Measurements from ENCODE around the gene NSUN6. TPM values are rescaled to one million over a fixed set of nuclear protein-coding genes. Genes with fewer than 3 reads are reported as not detected.

The NSUN6 gene
- total RNA-seq, 2 experiments from 2014 or later: 9.8 to 11.1 TPM

- H3K4me3 Mint-ChIP-seq: no peak overlapping the region
- no peak overlapping the region for H3K27ac Mint-ChIP-seq
- CTCF ChIA-PET: no interaction called here
Measured at GRCh38 chr10:18501198-18501597, 150.2 kb downstream of the NSUN6 start.

DNA sequence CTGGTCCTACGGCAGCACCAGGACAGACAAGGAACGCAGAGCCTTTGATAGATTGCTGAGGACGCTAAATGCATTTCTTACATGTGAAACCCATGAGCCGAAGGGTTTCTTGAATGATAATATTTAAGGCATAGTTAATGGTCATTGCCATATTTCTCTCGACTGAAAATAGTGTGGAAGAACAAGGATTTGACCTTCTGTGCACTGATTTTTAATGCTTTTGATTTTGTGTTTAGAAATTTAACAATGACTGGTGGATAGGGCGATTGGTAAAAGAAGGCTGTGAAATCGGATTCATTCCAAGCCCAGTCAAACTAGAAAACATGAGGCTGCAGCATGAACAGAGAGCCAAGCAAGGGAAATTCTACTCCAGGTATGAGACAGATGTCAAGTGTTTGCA is 150.8 kb downstream of the NSUN6 start:
- no peak overlapping the region for H3K4me3 Mint-ChIP-seq
- intact Hi-C loops (cut with micrococcal nuclease): no loop called here

More at GRCh38 chr10:18501198-18501597, 150.2 kb downstream of the NSUN6 start:
- intact Hi-C loops (cut with micrococcal nuclease): no loop called here
- Mint-ChIP-seq H3K9me3 (no peaks in the 10 kb centered on the region), H3K36me3 (ENCODE audit: low read depth) (no peaks in the 10 kb centered on the region), H3K4me1 (ENCODE audit: low read depth) (no peaks in the 10 kb centered on the region), H3K27me3 (ENCODE audit: low read depth) (peaks cover 14% of the 10 kb centered on the region)
- DNase-seq: no peak

DNA sequence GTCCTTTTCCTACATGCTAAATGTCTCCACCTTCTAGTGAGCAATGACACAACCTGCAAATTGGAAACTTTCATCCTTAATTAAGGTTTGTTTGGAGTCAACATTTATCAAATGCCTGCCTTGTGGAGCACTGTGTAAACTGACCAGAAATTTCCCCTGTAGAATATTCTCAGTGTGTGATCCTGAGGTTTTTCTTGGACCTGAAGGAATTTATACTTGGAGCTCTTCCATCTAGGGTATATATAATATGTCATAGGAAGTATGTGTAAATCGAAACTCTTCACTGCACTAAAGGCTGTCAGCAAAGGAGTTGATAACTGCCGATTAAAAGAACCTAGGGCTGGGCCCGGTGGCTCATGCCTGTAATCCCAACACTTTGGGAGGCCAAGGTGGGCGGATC is 152.4 kb downstream of the NSUN6 start:
- Mint-ChIP-seq H3K36me3 (ENCODE audit: low read depth) (no peaks in the 10 kb centered on the region), H3K27ac (no peak overlapping the region), H3K9me3 (no peaks in the 10 kb centered on the region), H3K4me1 (ENCODE audit: low read depth) (no peaks in the 10 kb centered on the region), H3K27me3 (ENCODE audit: low read depth) (peaks cover 12% of the 10 kb centered on the region), H3K4me3 (no peak overlapping the region)
- no peak for DNase-seq
- intact Hi-C loops (cut with micrococcal nuclease): no loop called here
- CTCF ChIA-PET: no interaction called here

More for the DNA sequence above, 150.8 kb downstream of the NSUN6 start:
- no peak for DNase-seq
- Mint-ChIP-seq H3K9me3 (no peaks in the 10 kb centered on the region), H3K4me1 (ENCODE audit: low read depth) (no peaks in the 10 kb centered on the region), H3K27me3 (ENCODE audit: low read depth) (peaks cover 14% of the 10 kb centered on the region), H3K27ac (no peak overlapping the region), H3K36me3 (ENCODE audit: low read depth) (no peaks in the 10 kb centered on the region)
- CTCF ChIA-PET: no interaction called here

DNA sequence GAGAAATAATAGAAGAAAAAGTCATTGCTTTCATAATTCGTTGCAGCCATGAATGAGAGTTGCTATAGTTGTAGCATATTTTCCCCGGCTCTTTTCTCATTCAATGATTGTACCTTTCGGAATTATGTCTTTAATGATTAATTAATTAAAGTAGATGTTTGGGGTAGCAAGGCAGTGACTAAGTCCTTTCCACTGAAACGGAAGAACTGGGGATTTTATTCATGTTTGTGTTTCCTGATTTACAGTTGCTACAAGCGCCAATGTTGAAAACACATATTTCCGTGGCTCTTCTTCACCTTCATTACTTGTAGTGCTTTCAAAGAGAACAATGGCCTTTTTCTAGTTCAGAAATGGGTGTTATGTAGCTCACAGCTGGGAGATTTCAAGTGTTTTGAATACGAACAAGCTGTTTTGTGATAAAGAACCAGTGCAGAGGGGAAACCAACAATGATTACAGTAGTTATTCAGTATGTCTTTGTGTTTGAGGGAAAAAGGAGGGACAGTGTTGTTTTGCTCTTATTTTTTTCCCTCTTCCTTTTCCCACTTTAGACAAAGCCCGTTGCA is 153.5 kb downstream of the NSUN6 start:
- Mint-ChIP-seq H3K27me3 (ENCODE audit: low read depth) (peaks cover 12% of the 10 kb centered on the region), H3K27ac (no peak overlapping the region), H3K9me3 (no peaks in the 10 kb centered on the region), H3K36me3 (ENCODE audit: low read depth) (no peaks in the 10 kb centered on the region), H3K4me3 (no peak overlapping the region), H3K4me1 (ENCODE audit: low read depth) (no peaks in the 10 kb centered on the region)
- intact Hi-C loops (cut with micrococcal nuclease): no loop called here
- DNase-seq: no peak
- CTCF ChIA-PET: no interaction called here

Other genes starting within 250 kb of the NSUN6 start
- gene ARL5B, start 7.8 kb upstream of the NSUN6 start, total RNA-seq: 10 to 100 TPM; 13.8 to 14.1 TPM

Data from activated naive CD4-positive, alpha-beta T cell treated with anti-CD3 and anti-CD28 coated beads for 36 hours (primary cell).